ENCODE measurements around the gene TNIP2.

The TNIP2 gene

GRCh38 chr4:2712261-2712842, 43.8 kb downstream of the TNIP2 start:
- no peaks in the 10 kb centered on the region for H3K4me1 ChIP-seq (ENCODE audit: insufficient read depth, low read length)
- H3K36me3 ChIP-seq (ENCODE audit: insufficient read depth, low read length): peaks cover 13% of the 10 kb centered on the region; the same call in 1 of the 2 replicates
- H3K9ac ChIP-seq (ENCODE audit: low read depth, low read length): no peak overlapping the region
- H3K9me3 ChIP-seq (ENCODE audit: control insufficient read depth, insufficient read depth, low read length): no peaks in the 10 kb centered on the region; the same call in 1 of the 2 replicates

- no peak overlapping the region for H3K9ac ChIP-seq (ENCODE audit: low read depth, low read length)
- H3K9me3 ChIP-seq (ENCODE audit: control insufficient read depth, insufficient read depth, low read length): no peaks in the 10 kb centered on the region
- H3K36me3 ChIP-seq (ENCODE audit: insufficient read depth, low read length): peaks cover 16% of the 10 kb centered on the region
- no peaks in the 10 kb centered on the region for H3K4me1 ChIP-seq (ENCODE audit: insufficient read depth, low read length)
Observed at GRCh38 chr4:2702770-2703169, 53.4 kb downstream of the TNIP2 start.

GRCh38 chr4:2702361-2702760, 53.8 kb downstream of the TNIP2 start:
- Histone ChIP-seq H3K36me3 (ENCODE audit: insufficient read depth, low read length) (peaks cover 18% of the 10 kb centered on the region), H3K4me1 (ENCODE audit: insufficient read depth, low read length) (no peaks in the 10 kb centered on the region), H3K9me3 (ENCODE audit: control insufficient read depth, insufficient read depth, low read length) (no peaks in the 10 kb centered on the region), H3K9ac (ENCODE audit: low read depth, low read length) (no peak overlapping the region)

GRCh38 chr4:2700031-2700430, 56.1 kb downstream of the TNIP2 start:
- H3K9ac ChIP-seq (ENCODE audit: low read depth, low read length): no peak overlapping the region
- H3K36me3 ChIP-seq (ENCODE audit: insufficient read depth, low read length): peaks cover 27% of the 10 kb centered on the region
- H3K4me1 ChIP-seq (ENCODE audit: insufficient read depth, low read length): no peaks in the 10 kb centered on the region
- no peaks in the 10 kb centered on the region for H3K9me3 ChIP-seq (ENCODE audit: control insufficient read depth, insufficient read depth, low read length)

GRCh38 chr4:2699534-2699933, 56.6 kb downstream of the TNIP2 start:
- H3K4me1 ChIP-seq (ENCODE audit: insufficient read depth, low read length): no peaks in the 10 kb centered on the region
- no peaks in the 10 kb centered on the region for H3K9me3 ChIP-seq (ENCODE audit: control insufficient read depth, insufficient read depth, low read length)
- H3K9ac ChIP-seq (ENCODE audit: low read depth, low read length): no peak overlapping the region
- peaks cover 29% of the 10 kb centered on the region for H3K36me3 ChIP-seq (ENCODE audit: insufficient read depth, low read length)

GRCh38 chr4:2698951-2699505, 57.1 kb downstream of the TNIP2 start:
- Histone ChIP-seq H3K9me3 (ENCODE audit: control insufficient read depth, insufficient read depth, low read length) (no peaks in the 10 kb centered on the region), H3K36me3 (ENCODE audit: insufficient read depth, low read length) (peaks cover 32% of the 10 kb centered on the region), H3K9ac (ENCODE audit: low read depth, low read length) (no peak overlapping the region), H3K4me1 (ENCODE audit: insufficient read depth, low read length) (no peaks in the 10 kb centered on the region)

GRCh38 chr4:2698504-2698903, 57.6 kb downstream of the TNIP2 start:
- peaks cover 30% of the 10 kb centered on the region for H3K36me3 ChIP-seq (ENCODE audit: insufficient read depth, low read length)
- no peaks in the 10 kb centered on the region for H3K9me3 ChIP-seq (ENCODE audit: control insufficient read depth, insufficient read depth, low read length)
- no peak overlapping the region for H3K9ac ChIP-seq (ENCODE audit: low read depth, low read length)
- H3K4me1 ChIP-seq (ENCODE audit: insufficient read depth, low read length): no peaks in the 10 kb centered on the region

- Histone ChIP-seq H3K4me1 (ENCODE audit: insufficient read depth, low read length) (no peaks in the 10 kb centered on the region), H3K36me3 (ENCODE audit: insufficient read depth, low read length) (peaks cover 28% of the 10 kb centered on the region), H3K9ac (ENCODE audit: low read depth, low read length) (no peak overlapping the region), H3K9me3 (ENCODE audit: control insufficient read depth, insufficient read depth, low read length) (no peaks in the 10 kb centered on the region)
Observed at GRCh38 chr4:2697995-2698414, 58.1 kb downstream of the TNIP2 start.

GRCh38 chr4:2696423-2696822, 59.7 kb downstream of the TNIP2 start:
- H3K4me1 ChIP-seq (ENCODE audit: insufficient read depth, low read length): no peaks in the 10 kb centered on the region
- no peaks in the 10 kb centered on the region for H3K9me3 ChIP-seq (ENCODE audit: control insufficient read depth, insufficient read depth, low read length)
- H3K9ac ChIP-seq (ENCODE audit: low read depth, low read length): no peak overlapping the region
- peaks cover 30% of the 10 kb centered on the region for H3K36me3 ChIP-seq (ENCODE audit: insufficient read depth, low read length)

GRCh38 chr4:2695346-2696060, 60.6 kb downstream of the TNIP2 start:
- H3K36me3 ChIP-seq (ENCODE audit: insufficient read depth, low read length): peaks cover 31% of the 10 kb centered on the region
- H3K9me3 ChIP-seq (ENCODE audit: control insufficient read depth, insufficient read depth, low read length): no peaks in the 10 kb centered on the region
- H3K4me1 ChIP-seq (ENCODE audit: insufficient read depth, low read length): no peaks in the 10 kb centered on the region
- H3K9ac ChIP-seq (ENCODE audit: low read depth, low read length): no peak overlapping the region

- Histone ChIP-seq H3K4me1 (ENCODE audit: insufficient read depth, low read length) (no peaks in the 10 kb centered on the region), H3K9me3 (ENCODE audit: control insufficient read depth, insufficient read depth, low read length) (no peaks in the 10 kb centered on the region), H3K36me3 (ENCODE audit: insufficient read depth, low read length) (peaks cover 28% of the 10 kb centered on the region), H3K9ac (ENCODE audit: low read depth, low read length) (no peak overlapping the region)
Observed at GRCh38 chr4:2694691-2695090, 61.4 kb downstream of the TNIP2 start.

- H3K36me3 ChIP-seq (ENCODE audit: insufficient read depth, low read length): peaks cover 28% of the 10 kb centered on the region
Observed at GRCh38 chr4:2691952-2692435, 64.1 kb downstream of the TNIP2 start.

More at GRCh38 chr4:2691952-2692435, 64.1 kb downstream of the TNIP2 start:
- no peaks in the 10 kb centered on the region for H3K9me3 ChIP-seq (ENCODE audit: control insufficient read depth, insufficient read depth, low read length)
- no peak overlapping the region for H3K9ac ChIP-seq (ENCODE audit: low read depth, low read length)
- no peaks in the 10 kb centered on the region for H3K4me1 ChIP-seq (ENCODE audit: insufficient read depth, low read length)
